CD14-positive monocyte (primary cell): ENCODE results near the gene RIMBP2. TPM values are rescaled to one million over a fixed set of nuclear protein-coding genes. Genes with fewer than 3 reads are reported as not detected.
"Not testable (repeated sequence)": the region's sequence is repeated elsewhere in the genome, so short reads cannot be mapped to it uniquely, and the experiment has no call there.

Source experiments
- DNase-seq, 3 donors: peaks; one replicate each; pipeline ENCODE4 v3.0.0-alpha.2; 2011 to 2022
- H2AFZ ChIP-seq: 2 replicates; pipeline ENCODE4 v1.6.0; 2012; ENCODE audit warnings: mild to moderate bottlenecking, low read depth, low read length, inconsistent platforms; ENCODE audit not compliant: insufficient read depth, poor library complexity, severe bottlenecking
- H3K27ac ChIP-seq, 2 donors: 1 replicate in 1 of 2; 2 replicates in 1 of 2; pipeline ENCODE4 v1.5.1; 2012 to 2013; ENCODE audit warnings: low read length in 2 of 2, control low read depth in 1 of 2, inconsistent platforms in 1 of 2, low read depth in 1 of 2, mild to moderate bottlenecking in 1 of 2
- H3K27me3 ChIP-seq, 2 donors: one replicate each; pipeline versions ENCODE4 v1.6.0 to v1.6.1; 2011 to 2013; ENCODE audit warnings: low read length in 2 of 2; ENCODE audit not compliant: control insufficient read depth in 2 of 2, insufficient read depth in 2 of 2
- H3K36me3 ChIP-seq, 2 donors: replicated peaks in 1 of 2; 1 replicate in 1 of 2; 2 replicates in 1 of 2; pipeline versions ENCODE4 v1.5.1 to v1.6.1; 2012 to 2013; ENCODE audit warnings: low read length in 2 of 2, control low read depth in 1 of 2, inconsistent platforms in 1 of 2, mild to moderate bottlenecking in 1 of 2; ENCODE audit not compliant: insufficient read depth in 2 of 2, control insufficient read depth in 1 of 2
- H3K4me1 ChIP-seq, 2 donors: 1 replicate in 1 of 2; 2 replicates in 1 of 2; pipeline versions ENCODE4 v1.5.1 to v1.6.1; 2012 to 2013; ENCODE audit warnings: low read length in 2 of 2, control low read depth in 1 of 2, inconsistent platforms in 1 of 2, mild to moderate bottlenecking in 1 of 2, moderate library complexity in 1 of 2; ENCODE audit not compliant: insufficient read depth in 2 of 2, control insufficient read depth in 1 of 2
- H3K4me2 ChIP-seq: replicated peaks from 2 replicates; pipeline ENCODE3; 2012; ENCODE audit warnings: low read length, moderate library complexity, mild to moderate bottlenecking; ENCODE audit not compliant: poor library complexity, severe bottlenecking; ENCODE audit errors: extremely low read depth
- H3K4me3 ChIP-seq, 3 experiments: fragments of 200-600 bp in 1 of 3; sonication (generic) in 1 of 3; replicated peaks in 1 of 3; 1 replicate in 2 of 3; 2 replicates in 1 of 3; pipeline ENCODE4 v1.5.1; 2011 to 2013; ENCODE audit warnings: low read length in 3 of 3, mild to moderate bottlenecking in 3 of 3, control low read depth in 2 of 3, low read depth in 2 of 3, inconsistent platforms in 1 of 3, moderate library complexity in 1 of 3
- H3K79me2 ChIP-seq: 2 replicates; pipeline ENCODE4 v1.6.0; 2012; ENCODE audit warnings: mild to moderate bottlenecking, control low read depth, inconsistent platforms, low read length, moderate library complexity; ENCODE audit not compliant: insufficient read depth
- H3K9ac ChIP-seq: 2 replicates; pipeline ENCODE4 v1.6.0; 2017; ENCODE audit warnings: low read length, mild to moderate bottlenecking; ENCODE audit not compliant: insufficient read depth, poor library complexity, severe bottlenecking
- H3K9me3 ChIP-seq, 2 donors: replicated peaks in 1 of 2; 1 replicate in 1 of 2; 2 replicates in 1 of 2; pipeline versions ENCODE4 v1.5.1 to v1.6.1; 2012 to 2013; ENCODE audit warnings: low read length in 2 of 2, control low read depth in 1 of 2; ENCODE audit not compliant: control insufficient read depth in 1 of 2, insufficient read depth in 1 of 2
- H4K20me1 ChIP-seq: 2 replicates; pipeline ENCODE4 v1.6.0; 2012; ENCODE audit warnings: mild to moderate bottlenecking, low read length, control low read depth, moderate library complexity; ENCODE audit not compliant: insufficient read depth
- H3K27ac Mint-ChIP-seq, 7 donors: one replicate each; pipeline ENCODE4 v1.8.0; 2020; ENCODE audit warnings: mild to moderate bottlenecking in 7 of 7, mixed read lengths in 7 of 7, moderate library complexity in 6 of 7, inconsistent platforms in 2 of 7
- H3K27me3 Mint-ChIP-seq, 3 donors: one replicate each; pipeline ENCODE4 v1.8.0; 2021 to 2022; ENCODE audit warnings: low read depth in 3 of 3, mild to moderate bottlenecking in 3 of 3, mixed read lengths in 3 of 3, moderate library complexity in 3 of 3, inconsistent platforms in 1 of 3
- H3K36me3 Mint-ChIP-seq, 2 donors: one replicate each; pipeline ENCODE4 v1.8.0; 2020; ENCODE audit warnings: mixed read lengths in 2 of 2, inconsistent platforms in 1 of 2, mild to moderate bottlenecking in 1 of 2
- H3K4me1 Mint-ChIP-seq: one replicate; pipeline ENCODE4 v1.8.0; 2020; ENCODE audit warnings: mild to moderate bottlenecking, mixed read lengths
- H3K4me3 Mint-ChIP-seq, 2 donors: one replicate each; pipeline ENCODE4 v1.8.0; 2020; ENCODE audit warnings: mild to moderate bottlenecking in 2 of 2, mixed read lengths in 2 of 2, moderate library complexity in 1 of 2
- H3K9me3 Mint-ChIP-seq, 7 donors: one replicate each; pipeline ENCODE4 v1.8.0; 2020 to 2022; ENCODE audit warnings: mixed read lengths in 7 of 7, mild to moderate bottlenecking in 6 of 7, moderate library complexity in 6 of 7, inconsistent platforms in 2 of 7
- CTCF ChIP-seq: fragments of 200-600 bp; IDR thresholded peaks from one replicate; pipeline ENCODE4 v1.8.0; 2022; ENCODE audit warnings: antibody characterized with exemption, mild to moderate bottlenecking
- WGBS: methylation state at CpG from one replicate; pipeline ENCODE4 v1.1.5; 2013; ENCODE audit warnings: missing lambda C conversion rate; ENCODE audit not compliant: insufficient coverage; 5-methylcytosine and 5-hydroxymethylcytosine counted together
- intact Hi-C, 2 donors: fragments of 100-400 bp; cut with micrococcal nuclease; formaldehyde crosslinking; loops; one replicate each; pipeline versions ENCODE4 v1.15.0 to v1.15.1; 2023
- polyA plus RNA-seq, 3 donors: library from polyadenylated mRNA; depleted of rRNA in 1 of 3; unstranded in 2 of 3; stranded (reverse) in 1 of 3; fragments of 300-500 nt in 2 of 3; fragments of >200 nt in 1 of 3; fragmentation: Illumina TruSeq in 2 of 3; gene quantifications; 1 replicate in 2 of 3; 2 replicates in 1 of 3; pipeline ENCODE4 v1.2.3, GENCODE V29; 2012 to 2021

RIMBP2 gene
- polyA plus RNA-seq, 3 donors, result not detected

- no peaks in the 10 kb centered on the region for H3K36me3 ChIP-seq
- Mint-ChIP-seq H3K36me3 (no peaks in the 10 kb centered on the region), H3K4me3 (no peak overlapping the region), H3K9me3 (peaks cover 2 to 12% (median 7%) of the 10 kb centered on the region in 7 donors), H3K27ac (no peak overlapping the region), H3K4me1 (no peaks in the 10 kb centered on the region), H3K27me3 (peaks cover 5 to 6% (median 5%) of the 10 kb centered on the region in 3 donors)
- H4K20me1 ChIP-seq, result no peaks in the 10 kb centered on the region
- no peak for TF ChIP-seq CTCF
- 88% methylated on average over 9 of the region's 12 CpGs for WGBS
- H3K9ac ChIP-seq, result no peak overlapping the region
- no peak overlapping the region for H2AFZ ChIP-seq
- H3K9me3 ChIP-seq, result peaks cover 0 to 16% of the 10 kb centered on the region in 2 donors
- no peaks in the 10 kb centered on the region for H3K27me3 ChIP-seq
- no peaks in the 10 kb centered on the region for H3K4me1 ChIP-seq
- H3K27ac ChIP-seq, result no peak overlapping the region
- intact Hi-C loops, result no loop called here
- DNase-seq, result no peak
- no peak overlapping the region for H3K4me2 ChIP-seq
- no peaks in the 10 kb centered on the region for H3K79me2 ChIP-seq
- H3K4me3 ChIP-seq, result no peak overlapping the region
Observed at GRCh38 chr12:130742112-130742511, 26.0 kb upstream of the RIMBP2 start.

- Histone ChIP-seq H3K27ac (no peak overlapping the region), H3K4me1 (no peaks in the 10 kb centered on the region), H2AFZ (no peak overlapping the region), H3K79me2 (no peaks in the 10 kb centered on the region), H3K4me3 (no peak overlapping the region), H3K9ac (no peak overlapping the region), H3K27me3 (no peaks in the 10 kb centered on the region), H3K4me2 (no peak overlapping the region), H4K20me1 (no peaks in the 10 kb centered on the region), H3K9me3 (peaks cover 0 to 16% of the 10 kb centered on the region in 2 donors), H3K36me3 (no peaks in the 10 kb centered on the region)
- intact Hi-C loops, result no loop called here
- DNase-seq, result no peak
- WGBS, result 81% methylated on average over 7 of the region's 10 CpGs
- no peaks in the 10 kb centered on the region for H3K4me1 Mint-ChIP-seq
- H3K27ac Mint-ChIP-seq, result no peak overlapping the region
- no peaks in the 10 kb centered on the region for H3K36me3 Mint-ChIP-seq
- no peak for TF ChIP-seq CTCF
- H3K27me3 Mint-ChIP-seq, result peaks cover 10 to 11% (median 11%) of the 10 kb centered on the region in 3 donors
- H3K4me3 Mint-ChIP-seq, result no peak overlapping the region
- H3K9me3 Mint-ChIP-seq, result peaks cover 2 to 12% (median 7%) of the 10 kb centered on the region in 7 donors
Observed at GRCh38 chr12:130739571-130739970, 23.5 kb upstream of the RIMBP2 start.

- peaks cover 8 to 11% (median 10%) of the 10 kb centered on the region in 3 donors for H3K27me3 Mint-ChIP-seq
- intact Hi-C loops, H3K9me3 Mint-ChIP-seq, H3K79me2 ChIP-seq, H3K4me3 ChIP-seq, H3K36me3 ChIP-seq, H2AFZ ChIP-seq, H3K27ac Mint-ChIP-seq, H3K27ac ChIP-seq, H4K20me1 ChIP-seq, H3K4me2 ChIP-seq, H3K4me3 Mint-ChIP-seq, DNase-seq, H3K27me3 ChIP-seq, H3K36me3 Mint-ChIP-seq, H3K4me1 Mint-ChIP-seq, H3K9ac ChIP-seq, H3K4me1 ChIP-seq: not testable (repeated sequence)
- no CpG with 5 or more reads among the region's 4 CpGs for WGBS
- H3K9me3 ChIP-seq, result peaks cover 0 to 13% of the 10 kb centered on the region in 2 donors
Observed at GRCh38 chr12:130738403-130738802, 22.3 kb upstream of the RIMBP2 start.
